ENCODE results near the gene KATNAL2.

Gene KATNAL2

GRCh38 chr18:47108373-47108772 lies 191.0 kb downstream of the KATNAL2 start:
- no peak overlapping the region for H2AFZ ChIP-seq (ENCODE audit: low read depth, low read length, severe bottlenecking)
- no peaks in the 10 kb centered on the region for H3F3A ChIP-seq (ENCODE audit: insufficient read depth)
- TF ChIP-seq EZH2phosphoT487 (conservative IDR thresholded peaks at IDR 0.05; ENCODE audit: low read length), result no peak
- TF ChIP-seq CTCF (IDR thresholded peaks at IDR 0.05; ENCODE audit: insufficient read depth, low read length, poor library complexity, severe bottlenecking), result no peak
- H3K4me3 ChIP-seq (ENCODE audit: insufficient read depth, low read length, poor library complexity, severe bottlenecking), result no peak overlapping the region
- no peaks in the 10 kb centered on the region for H3K79me2 ChIP-seq (ENCODE audit: insufficient read depth, low read length)
- no peaks in the 10 kb centered on the region for H3K27me3 ChIP-seq (ENCODE audit: low read length)
- H3K9me3 ChIP-seq (ENCODE audit: insufficient read depth, low read length), result no peaks in the 10 kb centered on the region
- H3K27ac ChIP-seq (ENCODE audit: low read depth, low read length), result no peak overlapping the region
- peaks cover 5% of the 10 kb centered on the region; the same call in 1 of the 2 replicates for H3K36me3 ChIP-seq (ENCODE audit: low read length)
- H4K20me1 ChIP-seq (ENCODE audit: low read depth, low read length), result no peaks in the 10 kb centered on the region
- no peak overlapping the region for H3K9ac ChIP-seq (ENCODE audit: low read length)
- no peaks in the 10 kb centered on the region for H3K9me2 ChIP-seq (replicated peaks; ENCODE audit: insufficient read depth, low read length)
- no peak overlapping the region for H3K4me2 ChIP-seq (ENCODE audit: low read depth, low read length, poor library complexity, severe bottlenecking)

GRCh38 chr18:47108998-47109405 lies 191.6 kb downstream of the KATNAL2 start:
- no peak for TF ChIP-seq EZH2phosphoT487 (conservative IDR thresholded peaks at IDR 0.05; ENCODE audit: low read length)
- TF ChIP-seq CTCF (IDR thresholded peaks at IDR 0.05; ENCODE audit: insufficient read depth, low read length, poor library complexity, severe bottlenecking), result no peak
- Histone ChIP-seq H4K20me1 (ENCODE audit: low read depth, low read length) (no peaks in the 10 kb centered on the region), H2AFZ (ENCODE audit: low read depth, low read length, severe bottlenecking) (no peak overlapping the region), H3K4me2 (ENCODE audit: low read depth, low read length, poor library complexity, severe bottlenecking) (no peak overlapping the region), H3F3A (ENCODE audit: insufficient read depth) (no peaks in the 10 kb centered on the region), H3K79me2 (ENCODE audit: insufficient read depth, low read length) (no peaks in the 10 kb centered on the region), H3K36me3 (ENCODE audit: low read length) (peaks cover 7% of the 10 kb centered on the region; the same call in 1 of the 2 replicates), H3K9me3 (ENCODE audit: insufficient read depth, low read length) (no peaks in the 10 kb centered on the region), H3K27me3 (ENCODE audit: low read length) (no peaks in the 10 kb centered on the region), H3K9me2 (replicated peaks; ENCODE audit: insufficient read depth, low read length) (no peaks in the 10 kb centered on the region), H3K9ac (ENCODE audit: low read length) (no peak overlapping the region), H3K4me3 (ENCODE audit: insufficient read depth, low read length, poor library complexity, severe bottlenecking) (no peak overlapping the region), H3K27ac (ENCODE audit: low read depth, low read length) (no peak overlapping the region)

- Histone ChIP-seq H2AFZ (ENCODE audit: low read depth, low read length, severe bottlenecking) (no peak overlapping the region), H4K20me1 (ENCODE audit: low read depth, low read length) (no peaks in the 10 kb centered on the region), H3F3A (ENCODE audit: insufficient read depth) (no peaks in the 10 kb centered on the region), H3K36me3 (ENCODE audit: low read length) (peaks cover 9% of the 10 kb centered on the region; the same call in 1 of the 2 replicates), H3K4me2 (ENCODE audit: low read depth, low read length, poor library complexity, severe bottlenecking) (no peak overlapping the region), H3K4me3 (ENCODE audit: insufficient read depth, low read length, poor library complexity, severe bottlenecking) (no peak overlapping the region), H3K27ac (ENCODE audit: low read depth, low read length) (no peak overlapping the region), H3K79me2 (ENCODE audit: insufficient read depth, low read length) (no peaks in the 10 kb centered on the region), H3K27me3 (ENCODE audit: low read length) (no peaks in the 10 kb centered on the region), H3K9ac (ENCODE audit: low read length) (no peak overlapping the region), H3K9me2 (replicated peaks; ENCODE audit: insufficient read depth, low read length) (no peaks in the 10 kb centered on the region), H3K9me3 (ENCODE audit: insufficient read depth, low read length) (no peaks in the 10 kb centered on the region)
- no peak for TF ChIP-seq CTCF (IDR thresholded peaks at IDR 0.05; ENCODE audit: insufficient read depth, low read length, poor library complexity, severe bottlenecking)
- TF ChIP-seq EZH2phosphoT487 (conservative IDR thresholded peaks at IDR 0.05; ENCODE audit: low read length), result no peak
Measured at GRCh38 chr18:47109720-47110119, 192.3 kb downstream of the KATNAL2 start.

Measured in SU-DHL-6 (cell line).